Ovary (tissue), 9 donors: ENCODE measurements around the gene WAS. TPM values are rescaled to one million over a fixed set of nuclear protein-coding genes. Genes with fewer than 3 reads are reported as not detected.
"Not testable (repeated sequence)": the region's sequence is repeated elsewhere in the genome, so short reads cannot be mapped to it uniquely, and the experiment has no call there.

ENCODE experiments used
- DNase-seq, 5 donors: peaks; one replicate each; pipeline ENCODE4 v3.0.0-alpha.2; 2019 to 2020
- H3K27ac ChIP-seq, 2 donors: fragments of 200-600 bp; one replicate each; pipeline versions ENCODE4 v1.5.1 to v1.8.0; 2019 to 2022
- H3K27me3 ChIP-seq: fragments of 200-600 bp; one replicate; pipeline ENCODE4 v1.8.0; 2022
- H3K36me3 ChIP-seq: fragments of 200-600 bp; sonication (generic); one replicate; pipeline ENCODE4 v1.5.1; 2019
- H3K4me1 ChIP-seq: one replicate; pipeline ENCODE4 v1.8.1; 2013; ENCODE audit warnings: mild to moderate bottlenecking, moderate library complexity; ENCODE audit not compliant: insufficient read depth
- H3K4me3 ChIP-seq: fragments of 200-600 bp; sonication (generic); one replicate; pipeline ENCODE4 v1.5.1; 2017
- H3K9me3 ChIP-seq, 2 donors: fragments of 200-600 bp in 1 of 2; sonication (generic) in 1 of 2; one replicate each; pipeline versions ENCODE4 v1.5.1 to v1.8.1; 2013 to 2019; ENCODE audit warnings: mild to moderate bottlenecking in 1 of 2, moderate library complexity in 1 of 2
- EP300 ChIP-seq: sonication (generic); formaldehyde crosslinking; IDR thresholded peaks from one replicate; pipeline ENCODE4 v1.6.1; 2017; ENCODE audit warnings: antibody characterized with exemption
- POLR2A ChIP-seq: fragments of 450-650 bp; IDR thresholded peaks from one replicate; pipeline ENCODE4 v1.6.1; 2017; ENCODE audit warnings: antibody characterized with exemption, mild to moderate bottlenecking, moderate library complexity
- WGBS, 3 donors: extraction: QIAGEN DNeasy Blood & Tissue Kit in 1 of 3; methylation state at CpG; one replicate each; pipeline versions ENCODE4 v1.1.5 to v1.1.7; 2013 to 2017; 5-methylcytosine and 5-hydroxymethylcytosine counted together
- intact Hi-C, 4 donors: fragments of 100-400 bp; cut with DNase I; formaldehyde crosslinking; loops; one replicate each; pipeline versions ENCODE4 v1.11.0 to v1.15.1; 2022 to 2023
- polyA plus RNA-seq, 2 donors: library from polyadenylated mRNA; stranded (reverse); fragments of 200-250 nt in 1 of 2; fragments of 350-450 nt in 1 of 2; fragmentation: Illumina TruSeq in 1 of 2; extraction: RNeasy Lipid Tissue Mini Kit (QIAGEN cat#74804) in 1 of 2; gene quantifications; one replicate each; pipeline ENCODE4 v1.2.3, GENCODE V29; 2013 to 2014
- total RNA-seq, 7 donors: library from RNA; depleted of rRNA in 2 of 7; stranded (reverse); fragments of >200 nt in 2 of 7; fragmentation: NEBNext Ultra II Directional in 3 of 7; extraction: Animal tissue kit (Norgen Biotek cat#: 25700) in 3 of 7; gene quantifications; one replicate each; pipeline versions ENCODE4 v1.1.0 to v1.2.4, GENCODE V29; 2016 to 2023
- TF ChIP-seq, protein P1 (sequence below), 3 donors: fragments of 450-650 bp in 2 of 3; fragments of 200-600 bp in 1 of 3; IDR thresholded peaks; one replicate each; pipeline versions ENCODE4 v1.5.1 to v1.8.0; 2016 to 2022; ENCODE audit warnings: antibody characterized with exemption in 3 of 3, mild to moderate bottlenecking in 1 of 3
- donor health status: DM: no; HTN: no; CAD: no; lungs with moderate emphysema.
- donor health status: DM: no; HTN: no; CAD: no.
- donor health status: Bipolar disorder and iron deficiency.
- donor health status: DM: yes; HTN: yes; CAD: no.
- donor health status: DM: no; HTN: no; CAD: no.
- donor health status: DM: yes; HTN: yes; CAD: no.

Gene WAS
- total and polyA plus RNA-seq, 9 donors, result 0.95 to 7.7 (median 3.1) TPM

DNA sequence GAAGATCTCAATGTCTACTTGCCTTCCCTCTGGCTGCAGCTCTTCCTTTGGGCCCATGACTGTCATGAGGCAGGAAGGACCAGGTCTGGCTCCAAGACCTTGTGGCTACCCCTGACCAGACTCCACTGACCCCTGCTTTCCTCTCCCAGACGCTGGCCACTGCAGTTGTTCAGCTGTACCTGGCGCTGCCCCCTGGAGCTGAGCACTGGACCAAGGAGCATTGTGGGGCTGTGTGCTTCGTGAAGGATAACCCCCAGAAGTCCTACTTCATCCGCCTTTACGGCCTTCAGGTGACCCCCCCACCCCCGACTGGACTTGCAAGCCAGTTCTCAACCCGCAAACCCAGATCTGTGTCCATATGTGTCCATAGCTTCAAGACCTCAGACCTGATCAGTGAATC is 535 bp downstream of the WAS start:
- Histone ChIP-seq H3K36me3 (no peaks in the 10 kb centered on the region), H3K27ac (no peak overlapping the region), H3K9me3 (no peaks in the 10 kb centered on the region), H3K4me3 (no peak overlapping the region), H3K27me3 (no peaks in the 10 kb centered on the region), H3K4me1 (no peaks in the 10 kb centered on the region)
- WGBS, 3 donors, result 61 to 72% (median 62%) methylated on average over 7 of the region's 7 CpGs
- intact Hi-C loops, result no loop called here
- no peak for DNase-seq
- TF ChIP-seq EP300 (no peak), POLR2A (no peak)
- TF ChIP-seq, protein P1, sequence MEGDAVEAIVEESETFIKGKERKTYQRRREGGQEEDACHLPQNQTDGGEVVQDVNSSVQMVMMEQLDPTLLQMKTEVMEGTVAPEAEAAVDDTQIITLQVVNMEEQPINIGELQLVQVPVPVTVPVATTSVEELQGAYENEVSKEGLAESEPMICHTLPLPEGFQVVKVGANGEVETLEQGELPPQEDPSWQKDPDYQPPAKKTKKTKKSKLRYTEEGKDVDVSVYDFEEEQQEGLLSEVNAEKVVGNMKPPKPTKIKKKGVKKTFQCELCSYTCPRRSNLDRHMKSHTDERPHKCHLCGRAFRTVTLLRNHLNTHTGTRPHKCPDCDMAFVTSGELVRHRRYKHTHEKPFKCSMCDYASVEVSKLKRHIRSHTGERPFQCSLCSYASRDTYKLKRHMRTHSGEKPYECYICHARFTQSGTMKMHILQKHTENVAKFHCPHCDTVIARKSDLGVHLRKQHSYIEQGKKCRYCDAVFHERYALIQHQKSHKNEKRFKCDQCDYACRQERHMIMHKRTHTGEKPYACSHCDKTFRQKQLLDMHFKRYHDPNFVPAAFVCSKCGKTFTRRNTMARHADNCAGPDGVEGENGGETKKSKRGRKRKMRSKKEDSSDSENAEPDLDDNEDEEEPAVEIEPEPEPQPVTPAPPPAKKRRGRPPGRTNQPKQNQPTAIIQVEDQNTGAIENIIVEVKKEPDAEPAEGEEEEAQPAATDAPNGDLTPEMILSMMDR (IDR thresholded peaks at IDR 0.05), result no peak

DNA sequence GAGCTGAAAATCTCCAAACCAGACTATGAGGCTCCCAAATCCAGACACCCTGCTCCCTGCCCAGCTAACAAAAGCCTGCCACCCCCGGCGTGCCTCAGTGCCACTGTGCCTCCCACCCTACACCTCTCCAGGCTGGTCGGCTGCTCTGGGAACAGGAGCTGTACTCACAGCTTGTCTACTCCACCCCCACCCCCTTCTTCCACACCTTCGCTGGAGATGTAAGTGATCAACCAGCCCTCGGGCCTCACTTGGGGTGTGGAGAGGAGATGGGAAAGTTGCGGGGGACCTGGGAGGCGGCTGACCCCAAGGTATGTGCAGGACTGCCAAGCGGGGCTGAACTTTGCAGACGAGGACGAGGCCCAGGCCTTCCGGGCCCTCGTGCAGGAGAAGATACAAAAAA is 1.8 kb downstream of the WAS start:
- H3K4me1 ChIP-seq, result no peaks in the 10 kb centered on the region
- DNase-seq, result no peak
- H3K36me3 ChIP-seq, result no peaks in the 10 kb centered on the region
- 63 to 68% (median 66%) methylated on average over 12 of the region's 12 CpGs for WGBS, 3 donors
- H3K4me3 ChIP-seq, result no peak overlapping the region
- intact Hi-C loops, result no loop called here
- no peaks in the 10 kb centered on the region for H3K27me3 ChIP-seq
- TF ChIP-seq, protein P1 (IDR thresholded peaks at IDR 0.05), result no peak
- no peak for TF ChIP-seq EP300
- TF ChIP-seq POLR2A, result no peak
- H3K9me3 ChIP-seq, result no peaks in the 10 kb centered on the region
- H3K27ac ChIP-seq, result no peak overlapping the region

DNA sequence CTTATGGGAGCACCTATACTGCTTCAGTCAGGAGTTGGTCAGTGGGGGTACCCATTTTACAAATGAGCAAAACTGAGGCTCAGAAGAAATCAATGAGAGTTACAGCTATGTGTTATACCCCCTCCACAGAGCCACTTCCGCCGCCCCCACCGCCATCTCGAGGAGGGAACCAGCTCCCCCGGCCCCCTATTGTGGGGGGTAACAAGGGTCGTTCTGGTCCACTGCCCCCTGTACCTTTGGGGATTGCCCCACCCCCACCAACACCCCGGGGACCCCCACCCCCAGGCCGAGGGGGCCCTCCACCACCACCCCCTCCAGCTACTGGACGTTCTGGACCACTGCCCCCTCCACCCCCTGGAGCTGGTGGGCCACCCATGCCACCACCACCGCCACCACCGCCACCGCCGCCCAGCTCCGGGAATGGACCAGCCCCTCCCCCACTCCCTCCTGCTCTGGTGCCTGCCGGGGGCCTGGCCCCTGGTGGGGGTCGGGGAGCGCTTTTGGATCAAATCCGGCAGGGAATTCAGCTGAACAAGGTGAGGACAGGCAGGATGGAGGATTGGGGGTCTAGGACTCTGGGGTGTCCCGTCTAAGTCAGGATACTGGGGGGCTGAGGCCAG is 5.0 kb downstream of the WAS start:
- Histone ChIP-seq H3K9me3 (no peaks in the 10 kb centered on the region), H3K4me3 (no peak overlapping the region), H3K27ac (no peak overlapping the region), H3K36me3 (no peaks in the 10 kb centered on the region), H3K27me3 (no peaks in the 10 kb centered on the region), H3K4me1 (no peaks in the 10 kb centered on the region)
- TF ChIP-seq POLR2A (no peak), EP300 (no peak)
- TF ChIP-seq, protein P1 (IDR thresholded peaks at IDR 0.05), result no peak
- WGBS, 3 donors, result 42 to 56% (median 49%) methylated on average over 14 to 19 of the region's 19 CpGs
- intact Hi-C loops, result no loop called here
- DNase-seq, result no peak

DNA sequence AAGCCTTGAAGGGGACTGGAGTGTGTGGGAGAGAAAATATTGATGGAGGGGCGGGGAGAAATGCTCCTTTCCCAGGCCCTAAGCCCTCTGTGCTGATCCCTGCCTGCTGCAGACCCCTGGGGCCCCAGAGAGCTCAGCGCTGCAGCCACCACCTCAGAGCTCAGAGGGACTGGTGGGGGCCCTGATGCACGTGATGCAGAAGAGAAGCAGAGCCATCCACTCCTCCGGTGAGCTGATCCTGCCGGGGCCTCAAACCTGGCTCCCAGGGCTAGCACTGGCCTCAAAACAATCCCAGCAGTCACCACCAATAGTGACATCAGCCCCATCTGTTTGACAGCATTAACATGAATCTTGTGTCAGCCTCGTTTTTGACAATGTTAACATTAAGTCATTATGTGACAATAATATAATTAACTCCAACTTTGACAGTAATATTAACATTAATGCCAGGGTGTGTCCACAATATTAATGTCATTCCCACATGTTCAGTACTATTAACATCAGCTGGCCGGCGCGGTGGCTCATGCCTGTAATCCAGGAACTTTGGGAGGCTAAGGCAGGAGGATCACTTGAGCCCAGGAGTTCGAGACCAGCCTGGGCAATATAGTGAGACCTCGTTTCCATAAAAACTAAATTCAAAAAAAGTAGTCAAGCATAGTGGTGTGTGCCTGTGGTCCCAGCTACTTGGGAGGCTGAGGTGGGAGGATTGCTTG is 5.8 kb downstream of the WAS start:
- intact Hi-C loops, result no loop called here
- Histone ChIP-seq H3K36me3 (no peaks in the 10 kb centered on the region), H3K27ac (no peak overlapping the region), H3K4me1 (no peaks in the 10 kb centered on the region), H3K4me3 (no peak overlapping the region), H3K27me3 (no peaks in the 10 kb centered on the region), H3K9me3 (no peaks in the 10 kb centered on the region)
- WGBS, 3 donors, result 45 to 52% (median 47%) methylated on average over 11 of the region's 11 CpGs
- TF ChIP-seq POLR2A, result no peak
- TF ChIP-seq, protein P1 (IDR thresholded peaks at IDR 0.05), result no peak
- TF ChIP-seq EP300, result no peak
- DNase-seq, result no peak

DNA sequence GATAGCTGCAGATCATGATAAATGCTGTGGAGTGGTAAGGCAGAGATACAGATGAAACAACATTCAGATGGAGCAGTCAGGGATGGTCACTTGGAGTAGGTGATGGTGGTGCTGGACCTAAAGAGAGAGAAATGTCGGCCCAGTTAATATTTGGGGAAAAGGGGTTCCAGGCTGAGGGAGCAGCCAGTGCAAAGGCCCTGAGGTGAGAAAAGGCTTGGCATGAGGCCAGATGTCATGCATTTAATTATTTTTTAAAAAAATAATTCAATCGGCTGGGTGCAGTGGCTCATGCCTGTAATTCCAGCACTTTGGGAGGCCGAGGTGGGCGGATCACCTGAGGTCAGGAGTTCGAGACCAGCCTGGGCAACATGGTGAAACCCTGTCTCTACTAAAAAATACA is 8.1 kb downstream of the WAS start:
- 66 to 78% (median 75%) methylated on average over 5 of the region's 5 CpGs for WGBS, 3 donors
- intact Hi-C loops, result not testable (repeated sequence)

More for the DNA sequence above, 8.1 kb downstream of the WAS start:
- not testable (repeated sequence) for H3K4me1 ChIP-seq, H3K27me3 ChIP-seq, H3K9me3 ChIP-seq, H3K36me3 ChIP-seq, H3K4me3 ChIP-seq, H3K27ac ChIP-seq, DNase-seq
